ENCODE measurements around the gene CELSR1. TPM values are rescaled to one million over a fixed set of nuclear protein-coding genes. Genes with fewer than 3 reads are reported as not detected.

The CELSR1 gene
- total RNA-seq, 2 experiments from 2014 or later = 3.7 to 5.2 TPM

- no peaks in the 10 kb centered on the region for H3K9me2 ChIP-seq (ENCODE audit: insufficient read depth, low read length)
- no TSS peak for BruUV-seq (replicated peaks)
- DNase-seq (ENCODE audit: low spot score) = no peak
- H3K79me2 ChIP-seq (ENCODE audit: insufficient read depth, low read depth, low read length) = no peaks in the 10 kb centered on the region
- intact Hi-C loops (cut with micrococcal nuclease; ENCODE audit: unreplicated experiment) = no loop called here
- no peak overlapping the region for H3K4me2 ChIP-seq (ENCODE audit: low read length)
- H4K20me1 ChIP-seq (ENCODE audit: insufficient read depth, low read length) = no peaks in the 10 kb centered on the region
- H3K4me1 ChIP-seq (ENCODE audit: insufficient read depth, low read length, poor library complexity, severe bottlenecking) = no peaks in the 10 kb centered on the region
- TF ChIP-seq EZH2phosphoT487 (IDR thresholded peaks at IDR 0.05; ENCODE audit: borderline replicate concordance, low read depth, low read length) (no peak), CTCF (conservative IDR thresholded peaks at IDR 0.05; ENCODE audit: low read length) (no peak)
- H3K9me3 ChIP-seq (ENCODE audit: low read length) = no peaks in the 10 kb centered on the region
- ChIA-PET POLR2A (no interaction called here), CTCF (ENCODE audit: unreplicated experiment) (no interaction called here)
- H3K27ac ChIP-seq (ENCODE audit: low read depth, low read length, poor library complexity, severe bottlenecking) = no peak overlapping the region
- H2AFZ ChIP-seq (ENCODE audit: low read length) = no peak overlapping the region
- no peaks in the 10 kb centered on the region for H3K36me3 ChIP-seq (ENCODE audit: insufficient read depth, low read length)
- no peak overlapping the region for H3K4me3 ChIP-seq (ENCODE audit: low read depth, low read length, poor library complexity, severe bottlenecking)
Measured at GRCh38 chr22:46410291-46410808, 127.1 kb downstream of the CELSR1 start.

GRCh38 chr22:46409631-46410210 lies 127.7 kb downstream of the CELSR1 start:
- H3K79me2 ChIP-seq (ENCODE audit: insufficient read depth, low read depth, low read length) = no peaks in the 10 kb centered on the region
- no TSS peak for BruUV-seq (replicated peaks)
- ChIA-PET POLR2A (no interaction called here), CTCF (ENCODE audit: unreplicated experiment) (no interaction called here)
- H3K27ac ChIP-seq (ENCODE audit: low read depth, low read length, poor library complexity, severe bottlenecking) = no peak overlapping the region
- H3K9me3 ChIP-seq (ENCODE audit: low read length) = no peaks in the 10 kb centered on the region
- intact Hi-C loops (cut with micrococcal nuclease; ENCODE audit: unreplicated experiment) = no loop called here
- no peak overlapping the region for H2AFZ ChIP-seq (ENCODE audit: low read length)
- no peaks in the 10 kb centered on the region for H3K9me2 ChIP-seq (ENCODE audit: insufficient read depth, low read length)
- no peaks in the 10 kb centered on the region for H4K20me1 ChIP-seq (ENCODE audit: insufficient read depth, low read length)
- H3K36me3 ChIP-seq (ENCODE audit: insufficient read depth, low read length) = no peaks in the 10 kb centered on the region
- no peak overlapping the region for H3K4me3 ChIP-seq (ENCODE audit: low read depth, low read length, poor library complexity, severe bottlenecking)
- TF ChIP-seq EZH2phosphoT487 (IDR thresholded peaks at IDR 0.05; ENCODE audit: borderline replicate concordance, low read depth, low read length) = no peak
- no peak for TF ChIP-seq CTCF (conservative IDR thresholded peaks at IDR 0.05; ENCODE audit: low read length)
- H3K4me1 ChIP-seq (ENCODE audit: insufficient read depth, low read length, poor library complexity, severe bottlenecking) = no peaks in the 10 kb centered on the region
- H3K4me2 ChIP-seq (ENCODE audit: low read length) = no peak overlapping the region
- no peak for DNase-seq (ENCODE audit: low spot score)

Data from OCI-LY7 (cell line).